PFSK-1 (cell line): ENCODE measurements around the gene CUEDC2.

Experiments used
- FOXP2 ChIP-seq: optimal IDR thresholded peaks from 2 replicates; pipeline ENCODE3; 2011; ENCODE audit warnings: borderline replicate concordance, control low read depth, inconsistent platforms; ENCODE audit not compliant: insufficient read depth; ENCODE audit errors: extremely low read length, extremely low read depth
- POLR2AphosphoS5 ChIP-seq: IDR thresholded peaks from 2 replicates; pipeline ENCODE4 v1.6.1; 2012; ENCODE audit warnings: low read depth, mild to moderate bottlenecking, control low read depth, low read length, moderate library complexity
- SIN3A ChIP-seq: IDR thresholded peaks from 2 replicates; pipeline ENCODE4 v1.6.1; 2012; ENCODE audit warnings: mild to moderate bottlenecking, low read length, moderate library complexity, borderline replicate concordance; ENCODE audit not compliant: insufficient read depth
- TAF1 ChIP-seq: IDR thresholded peaks from 2 replicates; pipeline ENCODE4 v1.6.1; 2012; ENCODE audit warnings: low read length, control low read depth, borderline replicate concordance; ENCODE audit not compliant: insufficient read depth
- TF ChIP-seq, protein P1 (sequence below), 2 experiments: IDR thresholded peaks; 2 replicates each; pipeline versions ENCODE4 v1.6.1 to v1.8.0; 2011 to 2012; ENCODE audit warnings: low read depth in 2 of 2, low read length in 2 of 2, control low read depth in 1 of 2, inconsistent platforms in 1 of 2, mild to moderate bottlenecking in 1 of 2, moderate library complexity in 1 of 2; ENCODE audit not compliant: insufficient read depth in 1 of 2

Gene CUEDC2

DNA sequence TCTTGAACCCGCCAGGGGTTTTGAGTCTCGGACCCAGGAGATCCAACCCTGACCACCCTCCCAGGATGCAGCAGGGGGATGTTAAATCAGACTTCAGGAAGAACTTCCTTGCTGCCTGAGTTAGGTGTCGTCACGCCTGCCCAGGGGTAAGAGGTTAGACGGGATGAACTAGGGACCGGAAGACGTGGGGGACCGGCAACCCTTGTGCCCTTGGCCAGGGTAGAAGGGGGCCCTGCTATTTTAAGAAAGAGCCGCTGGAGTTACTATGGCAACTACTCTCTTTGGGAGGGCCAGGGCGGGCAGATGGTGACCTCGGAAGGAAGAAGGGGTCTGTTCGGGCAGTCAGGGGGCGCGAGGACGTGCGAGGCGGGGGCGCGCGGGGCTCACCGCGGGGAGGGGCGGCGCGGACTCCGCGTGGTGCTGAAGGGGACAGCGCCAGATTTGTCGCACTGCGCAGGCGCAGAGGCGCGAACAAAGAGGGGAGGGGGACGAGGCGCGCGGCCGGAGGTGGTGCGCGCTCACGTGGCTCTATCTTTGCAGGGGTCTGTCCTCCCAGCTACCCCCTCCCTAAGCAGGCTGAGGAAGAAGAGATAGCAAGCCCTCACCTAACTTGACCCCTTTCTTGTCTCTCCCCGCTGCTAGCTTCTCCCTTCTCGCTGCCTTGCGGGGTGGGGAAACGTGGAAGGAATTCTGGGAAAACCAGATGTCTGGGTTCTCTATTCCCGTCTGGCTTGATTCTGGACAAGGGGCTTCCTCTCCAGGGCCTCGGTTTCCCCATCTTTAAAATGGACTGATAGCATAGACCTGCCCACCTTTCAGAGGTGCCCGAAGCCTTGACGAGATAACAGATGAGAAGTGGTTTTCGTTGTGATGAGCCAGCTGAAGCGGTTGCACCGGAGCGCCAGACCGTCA is 12.8 kb downstream of the CUEDC2 start:
- no peak for TF ChIP-seq FOXP2
- TF ChIP-seq, protein P1, sequence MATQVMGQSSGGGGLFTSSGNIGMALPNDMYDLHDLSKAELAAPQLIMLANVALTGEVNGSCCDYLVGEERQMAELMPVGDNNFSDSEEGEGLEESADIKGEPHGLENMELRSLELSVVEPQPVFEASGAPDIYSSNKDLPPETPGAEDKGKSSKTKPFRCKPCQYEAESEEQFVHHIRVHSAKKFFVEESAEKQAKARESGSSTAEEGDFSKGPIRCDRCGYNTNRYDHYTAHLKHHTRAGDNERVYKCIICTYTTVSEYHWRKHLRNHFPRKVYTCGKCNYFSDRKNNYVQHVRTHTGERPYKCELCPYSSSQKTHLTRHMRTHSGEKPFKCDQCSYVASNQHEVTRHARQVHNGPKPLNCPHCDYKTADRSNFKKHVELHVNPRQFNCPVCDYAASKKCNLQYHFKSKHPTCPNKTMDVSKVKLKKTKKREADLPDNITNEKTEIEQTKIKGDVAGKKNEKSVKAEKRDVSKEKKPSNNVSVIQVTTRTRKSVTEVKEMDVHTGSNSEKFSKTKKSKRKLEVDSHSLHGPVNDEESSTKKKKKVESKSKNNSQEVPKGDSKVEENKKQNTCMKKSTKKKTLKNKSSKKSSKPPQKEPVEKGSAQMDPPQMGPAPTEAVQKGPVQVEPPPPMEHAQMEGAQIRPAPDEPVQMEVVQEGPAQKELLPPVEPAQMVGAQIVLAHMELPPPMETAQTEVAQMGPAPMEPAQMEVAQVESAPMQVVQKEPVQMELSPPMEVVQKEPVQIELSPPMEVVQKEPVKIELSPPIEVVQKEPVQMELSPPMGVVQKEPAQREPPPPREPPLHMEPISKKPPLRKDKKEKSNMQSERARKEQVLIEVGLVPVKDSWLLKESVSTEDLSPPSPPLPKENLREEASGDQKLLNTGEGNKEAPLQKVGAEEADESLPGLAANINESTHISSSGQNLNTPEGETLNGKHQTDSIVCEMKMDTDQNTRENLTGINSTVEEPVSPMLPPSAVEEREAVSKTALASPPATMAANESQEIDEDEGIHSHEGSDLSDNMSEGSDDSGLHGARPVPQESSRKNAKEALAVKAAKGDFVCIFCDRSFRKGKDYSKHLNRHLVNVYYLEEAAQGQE (IDR thresholded peaks at IDR 0.05; ENCODE audit: insufficient read depth in 1 of 2, low read depth in 2 of 2, low read length in 2 of 2) = peak; percentile 96

DNA sequence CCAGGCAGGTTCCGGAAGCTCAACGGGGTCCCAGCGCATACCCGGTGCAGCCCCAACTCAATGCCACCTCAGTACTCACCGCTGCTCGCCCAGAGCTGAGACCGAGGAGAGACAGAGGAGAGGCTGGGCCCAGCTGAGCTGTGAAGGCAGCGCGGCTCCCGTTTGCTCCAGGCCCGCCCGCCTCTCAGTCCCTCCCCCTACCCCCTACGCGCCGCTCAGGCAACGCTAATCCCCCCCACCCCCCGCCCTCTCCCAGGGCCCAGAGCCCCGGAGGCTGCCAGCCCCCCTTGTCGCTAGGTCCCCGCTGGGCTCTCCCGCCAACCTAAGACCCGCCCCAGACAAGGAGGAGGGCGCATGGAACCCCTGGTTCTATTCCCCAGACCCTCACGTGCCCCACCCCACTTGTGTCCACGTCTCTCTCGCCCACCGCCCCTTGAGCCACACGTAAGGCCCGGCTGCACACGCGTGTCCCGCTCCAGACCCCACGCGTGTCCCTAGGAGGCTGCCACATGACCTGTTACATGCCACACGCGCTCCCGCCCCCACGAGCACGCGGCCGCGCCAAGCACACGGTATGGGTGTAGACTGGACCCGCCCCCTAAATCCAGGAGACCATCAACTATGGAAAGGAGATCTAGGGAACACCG is 13.6 kb downstream of the CUEDC2 start, which contains the start of gene PSD:
Gene PSD (minus strand): TSS at position 164 of the 647 bp plus-strand sequence. CDS start 1,747 bp downstream, outside the sequence.
- TF ChIP-seq POLR2AphosphoS5 (no peak), SIN3A (no peak), FOXP2 (no peak), TAF1 (no peak)
- TF ChIP-seq, protein P1 (IDR thresholded peaks at IDR 0.05; ENCODE audit: insufficient read depth in 1 of 2, low read depth in 2 of 2, low read length in 2 of 2) = no peak

DNA sequence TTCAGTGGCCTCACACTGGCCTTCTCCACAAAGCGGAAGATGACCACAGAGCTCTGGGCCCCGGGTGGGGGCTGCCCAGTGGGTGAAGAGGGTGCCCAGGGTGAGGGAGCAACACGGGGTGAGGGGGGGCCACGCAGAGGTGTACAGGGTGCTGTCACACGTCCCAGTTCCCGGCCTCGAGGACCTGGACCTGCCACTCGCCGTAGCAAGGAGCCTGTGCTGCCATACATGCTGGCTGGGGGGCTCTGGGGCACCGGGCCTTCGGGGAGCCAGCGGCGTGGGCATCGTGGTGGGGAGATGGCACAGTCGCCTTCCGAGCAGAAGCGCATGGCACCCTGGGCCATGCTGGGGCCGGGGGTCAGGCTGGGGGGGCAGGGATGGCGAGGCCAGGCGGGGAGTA is 15.7 kb downstream of the CUEDC2 start:
- no peak for TF ChIP-seq TAF1
- no peak for TF ChIP-seq POLR2AphosphoS5
- no peak for TF ChIP-seq SIN3A
- TF ChIP-seq FOXP2 = no peak
- TF ChIP-seq, protein P1 (IDR thresholded peaks at IDR 0.05; ENCODE audit: insufficient read depth in 1 of 2, low read depth in 2 of 2, low read length in 2 of 2) = no peak

DNA sequence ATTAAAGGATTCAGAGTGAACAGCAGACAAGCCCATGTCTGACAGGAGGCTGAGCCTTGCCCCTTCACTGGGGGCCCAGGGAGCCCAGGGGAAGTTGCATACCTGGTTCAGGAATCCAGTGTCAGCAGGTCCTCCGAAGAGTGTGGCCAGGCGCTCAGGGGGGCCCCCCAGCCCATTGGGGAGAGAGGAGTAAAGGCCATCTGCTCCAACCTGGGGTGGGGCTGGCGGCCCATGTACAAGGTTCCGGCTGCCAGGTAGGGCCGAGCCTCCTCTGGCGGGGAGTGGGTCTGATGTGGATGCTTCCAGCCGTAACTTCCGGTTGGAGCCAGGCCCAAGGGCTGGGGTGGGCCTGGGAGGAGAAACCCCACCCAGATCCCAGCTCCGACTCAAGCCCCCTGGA is 16.1 kb downstream of the CUEDC2 start:
- no peak for TF ChIP-seq FOXP2
- no peak for TF ChIP-seq SIN3A
- TF ChIP-seq, protein P1 (IDR thresholded peaks at IDR 0.05; ENCODE audit: insufficient read depth in 1 of 2, low read depth in 2 of 2, low read length in 2 of 2) = no peak
- TF ChIP-seq POLR2AphosphoS5 = no peak
- TF ChIP-seq TAF1 = no peak
